Mucosa of gallbladder (tissue), 1 donor: ENCODE results near the gene GAB2. TPM values are rescaled to one million over a fixed set of nuclear protein-coding genes. Genes with fewer than 3 reads are reported as not detected.

Experiments used
- DNase-seq: peaks from one replicate; pipeline ENCODE4 v3.0.0-alpha.2; 2020; ENCODE audit warnings: low spot score
- total RNA-seq: library from RNA; stranded (reverse); gene quantifications from one replicate; pipeline ENCODE4 v1.2.1, GENCODE V29; 2021
- donor health status: DM: no; HTN: no; CAD: no.

The GAB2 gene
- total RNA-seq, 1 donor from 2014 or later, result 25.9 TPM

DNA sequence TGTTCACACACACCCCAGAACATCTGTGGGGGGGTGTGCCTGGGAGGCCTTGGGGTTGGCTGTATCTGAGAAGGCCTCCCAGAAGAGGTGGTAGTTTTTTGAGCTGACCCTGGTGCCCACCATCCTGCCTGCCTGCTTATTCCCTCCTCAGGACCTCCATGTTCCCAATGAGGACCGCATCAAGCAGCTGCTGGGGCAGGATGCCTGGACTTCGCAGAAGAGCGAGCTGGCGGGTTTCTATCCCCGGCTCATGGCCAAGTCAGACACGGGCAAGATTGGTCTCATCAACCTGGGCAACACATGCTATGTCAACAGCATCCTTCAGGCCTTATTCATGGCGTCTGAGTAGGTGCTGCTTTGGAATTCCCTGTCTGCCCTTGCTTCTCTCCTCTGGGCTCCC is 211.9 kb downstream of the GAB2 start:
- DNase-seq, result no peak

- DNase-seq, result no peak
These were observed 212.4 kb downstream of the GAB2 start for GRCh38 chr11:78205256-78205655.

- no peak for DNase-seq
These were observed 214.4 kb downstream of the GAB2 start for GRCh38 chr11:78203184-78203583.

DNA sequence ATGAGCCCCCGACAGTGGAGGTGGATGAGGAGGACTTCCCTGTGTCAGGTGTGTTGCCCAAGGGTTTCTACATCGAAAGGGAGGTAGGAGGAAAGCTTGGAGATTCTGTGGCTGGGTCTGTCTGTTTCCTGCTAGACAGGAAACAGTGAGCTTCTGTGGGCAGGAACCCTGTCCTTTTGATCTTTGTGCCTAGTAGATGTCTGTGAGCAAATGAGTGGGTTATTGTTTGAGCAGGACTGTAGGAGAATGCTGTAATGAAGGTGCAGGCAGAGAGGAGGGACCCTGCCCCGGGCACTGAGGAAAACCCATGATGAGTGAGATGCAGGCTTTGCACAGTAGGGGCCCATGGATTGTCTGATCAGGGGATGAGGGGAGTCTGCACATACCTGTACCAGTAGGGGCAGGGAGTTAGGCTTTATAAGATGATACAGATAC is 214.9 kb downstream of the GAB2 start:
- no peak for DNase-seq

- DNase-seq, result no peak
These were observed 216.4 kb downstream of the GAB2 start for GRCh38 chr11:78201096-78201818.

- DNase-seq, result no peak
These were observed 217.1 kb downstream of the GAB2 start for GRCh38 chr11:78200553-78200952.

GRCh38 chr11:78200061-78200460 is 217.6 kb downstream of the GAB2 start:
- DNase-seq, result no peak

DNA sequence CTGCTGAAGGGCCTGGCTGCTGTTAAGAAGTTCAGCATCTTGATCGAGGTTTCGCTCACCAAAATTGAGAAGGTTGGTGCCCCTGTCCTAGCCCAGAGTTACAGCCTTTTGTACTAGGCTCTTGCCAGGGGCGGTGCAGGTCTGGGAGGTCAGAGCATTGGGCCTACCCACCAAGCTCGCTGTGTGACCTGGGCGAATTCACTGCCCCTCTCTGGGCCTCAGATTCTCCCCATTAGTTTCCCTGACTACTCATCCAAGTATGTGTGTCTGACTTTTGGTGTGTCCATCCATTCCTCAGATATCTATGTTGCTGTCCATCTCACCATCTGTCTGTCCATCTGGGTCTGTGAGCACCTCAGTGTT is 218.0 kb downstream of the GAB2 start:
- no peak for DNase-seq

GRCh38 chr11:78199015-78199652 is 218.5 kb downstream of the GAB2 start:
- no peak for DNase-seq

- no peak for DNase-seq
These were observed 219.8 kb downstream of the GAB2 start for GRCh38 chr11:78197816-78198215.

- DNase-seq, result no peak
These were observed 220.9 kb downstream of the GAB2 start for GRCh38 chr11:78196661-78197091.

DNA sequence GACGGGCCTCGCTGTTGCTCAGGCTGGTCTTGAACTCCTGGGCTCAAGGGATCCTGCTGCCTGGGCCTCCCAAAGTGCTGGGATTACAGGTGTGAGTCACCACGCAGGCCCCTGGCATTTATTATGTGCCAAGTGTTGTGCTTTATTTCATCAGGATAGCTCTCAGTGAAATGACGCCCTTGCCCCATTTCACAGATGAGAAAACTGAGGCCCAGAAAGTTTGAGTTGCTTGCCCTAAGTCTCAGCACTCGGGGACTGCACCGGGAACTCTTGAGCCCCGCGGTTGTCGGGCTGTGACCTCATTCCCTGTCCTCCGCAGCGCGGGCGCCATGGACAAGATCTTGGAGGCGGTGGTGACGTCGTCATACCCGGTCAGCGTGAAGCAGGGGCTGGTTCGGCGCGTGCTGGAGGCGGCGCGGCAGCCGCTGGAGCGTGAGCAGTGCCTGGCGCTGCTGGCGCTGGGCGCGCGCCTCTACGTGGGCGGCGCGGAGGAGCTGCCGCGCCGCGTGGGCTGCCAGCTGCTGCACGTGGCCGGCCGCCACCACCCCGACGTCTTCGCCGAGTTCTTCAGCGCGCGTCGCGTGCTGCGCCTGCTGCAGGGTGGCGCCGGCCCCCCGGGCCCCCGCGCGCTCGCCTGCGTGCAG is 221.6 kb downstream of the GAB2 start:
- no peak for DNase-seq

GRCh38 chr11:78194490-78194889 is 223.1 kb downstream of the GAB2 start:
- no peak for DNase-seq

DNA sequence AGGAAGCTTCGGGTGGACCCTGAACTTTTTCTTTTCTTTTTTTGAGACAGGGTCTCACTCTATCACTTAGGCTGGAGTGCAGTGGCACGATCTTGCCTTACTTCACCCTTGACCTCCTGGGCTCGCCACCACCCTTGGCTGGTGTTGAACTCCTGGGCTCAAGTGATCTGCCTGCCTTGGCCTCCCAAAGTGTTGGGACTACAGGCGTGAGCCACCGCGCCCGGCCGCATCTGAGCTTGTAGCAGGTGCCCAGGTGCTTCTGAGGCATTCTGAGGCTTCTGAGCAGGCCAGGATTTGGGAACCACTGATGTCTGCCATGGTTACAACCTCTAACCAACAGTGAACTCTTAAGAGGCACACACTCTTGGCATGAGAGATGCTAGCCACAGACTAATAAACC is 223.8 kb downstream of the GAB2 start:
- no peak for DNase-seq

DNA sequence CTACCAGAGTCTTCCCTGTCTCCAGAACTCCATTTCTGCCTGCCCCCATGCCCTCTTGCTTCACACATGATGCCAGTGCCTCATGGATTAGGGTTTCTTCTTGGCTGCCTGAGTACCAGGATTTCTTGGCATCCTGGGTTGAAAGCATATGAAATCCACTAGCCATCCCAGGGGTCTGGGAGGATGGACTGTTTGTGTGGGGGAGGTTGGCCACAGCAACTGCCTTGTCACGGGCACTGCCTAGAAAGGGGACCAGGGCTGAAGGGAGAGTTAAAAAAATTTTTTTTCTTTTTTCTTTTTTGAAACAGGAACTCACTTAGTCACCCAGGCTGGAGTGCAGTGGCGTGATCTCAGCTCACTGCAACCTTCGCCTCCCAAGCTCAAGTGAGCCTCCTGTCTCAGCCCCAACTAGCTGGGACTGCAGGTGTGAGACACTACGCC is 224.7 kb downstream of the GAB2 start:
- DNase-seq, result no peak

DNA sequence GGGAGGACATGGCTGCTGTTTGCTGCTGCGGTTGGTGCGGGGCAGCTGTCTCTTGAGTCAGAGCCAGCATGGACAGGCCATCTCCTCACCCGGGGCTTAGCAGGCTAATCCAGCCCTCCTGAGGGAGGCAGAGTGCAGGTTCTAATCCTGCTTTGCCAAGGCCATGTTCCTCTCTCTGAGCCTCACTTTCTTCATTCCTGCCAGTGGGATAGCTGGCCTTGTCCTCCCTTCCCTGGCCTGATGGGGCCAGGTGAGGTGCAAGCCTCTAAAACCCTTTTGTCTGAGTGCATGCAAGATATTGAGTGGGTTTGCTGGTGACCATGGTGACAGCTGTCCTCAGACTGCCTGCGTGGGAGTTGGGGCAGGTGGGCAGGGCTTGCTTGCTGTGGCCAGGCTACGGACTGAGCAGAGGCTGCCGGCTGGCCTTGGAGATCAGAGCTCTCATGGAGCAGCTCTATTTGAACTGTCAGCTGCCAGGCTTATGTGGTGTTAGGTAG is 225.3 kb downstream of the GAB2 start:
- DNase-seq, result no peak

GRCh38 chr11:78190871-78191538 is 226.6 kb downstream of the GAB2 start:
- DNase-seq, result no peak

- no peak for DNase-seq
These were observed 227.2 kb downstream of the GAB2 start for GRCh38 chr11:78190374-78190773.

GRCh38 chr11:78189851-78190250 is 227.8 kb downstream of the GAB2 start:
- no peak for DNase-seq

DNA sequence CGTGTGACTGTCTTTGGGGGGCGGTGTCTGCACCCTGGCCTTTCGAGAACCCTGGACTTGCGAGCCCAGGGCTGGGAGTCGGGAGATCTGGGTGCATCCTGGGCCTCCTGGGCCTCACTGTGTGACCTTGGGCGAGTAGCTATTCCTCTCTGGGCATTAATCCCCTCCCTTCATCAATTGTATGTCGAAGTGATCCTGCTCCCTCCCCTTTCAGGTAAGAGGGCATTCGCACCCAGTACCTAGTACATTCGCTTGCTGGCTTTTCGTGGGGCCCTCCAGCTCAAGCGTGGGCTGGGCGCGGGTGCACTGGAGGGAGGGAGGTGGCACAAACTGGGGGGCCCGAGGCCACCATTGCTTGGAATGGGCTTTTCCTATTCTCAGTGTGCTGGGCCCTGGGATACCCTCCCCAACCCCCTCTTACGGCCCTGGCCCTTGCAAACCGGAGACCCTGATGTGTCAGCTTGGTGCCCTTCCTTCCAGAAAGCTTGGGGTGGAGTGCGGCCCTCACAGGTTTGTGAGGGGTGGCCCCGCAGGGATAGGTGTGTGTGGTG is 228.4 kb downstream of the GAB2 start:
- no peak for DNase-seq

GRCh38 chr11:78188286-78189173 is 229.1 kb downstream of the GAB2 start, which contains the start of the genes KCTD21 and USP35:
TSS of gene KCTD21 (minus strand) at chr11:78188626. CDS start at chr11:78174554, 14,072 bp downstream.
TSS of gene USP35 (plus strand) at chr11:78188919. CDS start at chr11:78196246, 7,327 bp downstream.
- DNase-seq, result peak; percentile 97
